Heart left ventricle (tissue), 16 donors: ENCODE results near the gene ZNF222. TPM values are rescaled to one million over a fixed set of nuclear protein-coding genes. Genes with fewer than 3 reads are reported as not detected.

Experiments used
- ATAC-seq, 4 donors: fragments of 200-7000 bp; cut with Tn5 transposase; one replicate each; pipeline ENCODE4 v1.9.1; 2020 to 2022; ENCODE audit warnings: moderate library complexity in 4 of 4, mild to moderate bottlenecking in 3 of 4, moderate number of reproducible peaks in 1 of 4
- DNase-seq, 5 donors: peaks; one replicate each; pipeline ENCODE4 v3.0.0-alpha.2; 2020
- H3K27ac ChIP-seq, 12 donors: fragments of 200-600 bp; sonication (generic) in 4 of 12; one replicate each; pipeline versions ENCODE4 v1.5.0 to v1.8.0; 2016 to 2022; ENCODE audit warnings: mild to moderate bottlenecking in 2 of 12
- H3K27me3 ChIP-seq, 9 donors: fragments of 200-600 bp; sonication (generic) in 2 of 9; one replicate each; pipeline versions ENCODE4 v1.5.1 to v1.8.0; 2016 to 2022; ENCODE audit warnings: mild to moderate bottlenecking in 3 of 9
- H3K36me3 ChIP-seq, 9 donors: fragments of 200-600 bp; sonication (generic) in 2 of 9; one replicate each; pipeline versions ENCODE4 v1.5.0 to v1.8.0; 2018 to 2022; ENCODE audit warnings: mild to moderate bottlenecking in 2 of 9
- H3K4me1 ChIP-seq, 12 donors: fragments of 200-600 bp; sonication (generic) in 4 of 12; one replicate each; pipeline versions ENCODE4 v1.5.0 to v1.8.0; 2016 to 2022; ENCODE audit warnings: mild to moderate bottlenecking in 3 of 12
- H3K4me3 ChIP-seq, 12 donors: fragments of 200-600 bp; sonication (generic) in 4 of 12; one replicate each; pipeline versions ENCODE4 v1.5.0 to v1.8.0; 2017 to 2022; ENCODE audit warnings: mild to moderate bottlenecking in 9 of 12, moderate library complexity in 4 of 12
- H3K9me3 ChIP-seq, 12 donors: fragments of 200-600 bp; sonication (generic) in 4 of 12; one replicate each; pipeline versions ENCODE4 v1.5.0 to v1.8.0; 2016 to 2022; ENCODE audit warnings: mild to moderate bottlenecking in 1 of 12
- POLR2A ChIP-seq, 2 donors: fragments of 450-650 bp; IDR thresholded peaks; one replicate each; pipeline ENCODE4 v1.6.1; 2017; ENCODE audit warnings: antibody characterized with exemption in 2 of 2, mild to moderate bottlenecking in 2 of 2, moderate library complexity in 2 of 2
- WGBS, 4 donors: extraction: QIAGEN DNeasy Blood & Tissue Kit in 2 of 4; methylation state at CpG; one replicate each; pipeline versions ENCODE4 v1.1.5 to v1.1.7; 2013 to 2018; 5-methylcytosine and 5-hydroxymethylcytosine counted together
- intact Hi-C, 10 donors: fragments of 100-400 bp; cut with DNase I; formaldehyde crosslinking; loops; one replicate each; pipeline versions ENCODE4 v1.11.1 to v1.14.2; 2022
- polyA plus RNA-seq, 2 donors: library from polyadenylated mRNA; stranded (reverse); fragments of 200-250 nt; gene quantifications; one replicate each; pipeline ENCODE4 v1.2.3, GENCODE V29; 2013
- total RNA-seq, 9 donors: library from RNA; depleted of rRNA in 2 of 9; stranded (reverse); fragments of >200 nt in 2 of 9; fragmentation: NEBNext Ultra II Directional in 3 of 9; extraction: Animal tissue kit (Norgen Biotek cat#: 25700) in 3 of 9; gene quantifications; one replicate each; pipeline versions ENCODE4 v1.1.0 to v1.2.4, GENCODE V29; 2016 to 2023
- TF ChIP-seq, protein P1 (sequence below), 12 donors: fragments of 200-600 bp; sonication (generic) in 4 of 12; IDR thresholded peaks; one replicate each; pipeline versions ENCODE4 v1.5.0 to v1.8.0; 2018 to 2022; ENCODE audit warnings: antibody characterized with exemption in 12 of 12, mild to moderate bottlenecking in 5 of 12
- donor health status: ischemic (EF 13 %, LVEDD 7.1; RV severe dilation, severe dysfunction).
- donor health status: healthy with polysubstance abuse.
- donor health status: DM: no; HTN: yes; CAD: no.
- donor health status: DM: no; HTN: no; CAD: no.
- donor health status: ischemic (EF 25% LVEDD 6.9; RV normal size, moderate dysfunction).
- donor health status: ischemic (EF 25% LVEDD 5.7; RV mildly dilated, moderate dysfunction).
- donor health status: healthy.
- donor health status: DM: yes; HTN: yes; CAD: no.
- donor health status: ischemic (EF 35%, LVEDD 5.7; RV mildly dilated, moderate dysfunction).
- donor health status: nonischemic (EF 11% LVEDD 7.7; RV severe dilation, severe dysfunction).
- donor health status: DM: yes; HTN: yes; CAD: no.
- donor health status: PGD.
- donor health status: ischemic (EF 29% LVEDD 5.4; RV normal size, mild dysfunction).
- donor health status: nonischemic (EF 23%, LVEDD 6.1; RV moderate dilation, normal function).

The ZNF222 gene
- total and polyA plus RNA-seq, 11 donors = 2.1 to 7.7 (median 3.9) TPM

GRCh38 chr19:43983912-43984686 is 41.1 kb upstream of the ZNF222 start, which contains the start of gene ZNF155:
Gene ZNF155 (plus strand): TSS chr19:43984188. CDS start chr19:43988544, 4,356 bp downstream.
- 0 to 1% (median 0%) methylated on average over 30 to 40 of the region's 40 CpGs for WGBS, 4 donors
- Histone ChIP-seq H3K4me1 (peaks cover 0 to 15% (median 7%) of the 10 kb centered on the region in 12 donors), H3K4me3 (peak within 1 kb of the TSS; percentile 51 to 89 (median 72)), H3K36me3 (peaks cover 0 to 18% (median 8%) of the 10 kb centered on the region in 9 donors), H3K27me3 (no peaks in the 10 kb centered on the region), H3K27ac (peak within 1 kb of the TSS in 11 of 12 donors; percentile 63 to 91 (median 76)), H3K9me3 (peaks cover 0 to 38% (median 14%) of the 10 kb centered on the region in 12 donors)
- DNase-seq (peak; percentile 92 to 97 (median 96)), ATAC-seq (peak; percentile 99 to 100 (median 100))
- TF ChIP-seq, protein P1, sequence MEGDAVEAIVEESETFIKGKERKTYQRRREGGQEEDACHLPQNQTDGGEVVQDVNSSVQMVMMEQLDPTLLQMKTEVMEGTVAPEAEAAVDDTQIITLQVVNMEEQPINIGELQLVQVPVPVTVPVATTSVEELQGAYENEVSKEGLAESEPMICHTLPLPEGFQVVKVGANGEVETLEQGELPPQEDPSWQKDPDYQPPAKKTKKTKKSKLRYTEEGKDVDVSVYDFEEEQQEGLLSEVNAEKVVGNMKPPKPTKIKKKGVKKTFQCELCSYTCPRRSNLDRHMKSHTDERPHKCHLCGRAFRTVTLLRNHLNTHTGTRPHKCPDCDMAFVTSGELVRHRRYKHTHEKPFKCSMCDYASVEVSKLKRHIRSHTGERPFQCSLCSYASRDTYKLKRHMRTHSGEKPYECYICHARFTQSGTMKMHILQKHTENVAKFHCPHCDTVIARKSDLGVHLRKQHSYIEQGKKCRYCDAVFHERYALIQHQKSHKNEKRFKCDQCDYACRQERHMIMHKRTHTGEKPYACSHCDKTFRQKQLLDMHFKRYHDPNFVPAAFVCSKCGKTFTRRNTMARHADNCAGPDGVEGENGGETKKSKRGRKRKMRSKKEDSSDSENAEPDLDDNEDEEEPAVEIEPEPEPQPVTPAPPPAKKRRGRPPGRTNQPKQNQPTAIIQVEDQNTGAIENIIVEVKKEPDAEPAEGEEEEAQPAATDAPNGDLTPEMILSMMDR (IDR thresholded peaks at IDR 0.05) = no peak
- no peak for TF ChIP-seq POLR2A (IDR thresholded peaks at IDR 0.05)
- intact Hi-C loops = loop anchor here in 6 of 10 donors (1.0 to 10.0 kb wide), 7 partner anchors 18 to 181 kb away; partner anchors contain the start of genes ZNF230 (in 6 of the 6), ZNF221 (in 2 of the 6), ZNF45 (in 2 of the 6) and ZNF225 (in 1 of the 6)

DNA sequence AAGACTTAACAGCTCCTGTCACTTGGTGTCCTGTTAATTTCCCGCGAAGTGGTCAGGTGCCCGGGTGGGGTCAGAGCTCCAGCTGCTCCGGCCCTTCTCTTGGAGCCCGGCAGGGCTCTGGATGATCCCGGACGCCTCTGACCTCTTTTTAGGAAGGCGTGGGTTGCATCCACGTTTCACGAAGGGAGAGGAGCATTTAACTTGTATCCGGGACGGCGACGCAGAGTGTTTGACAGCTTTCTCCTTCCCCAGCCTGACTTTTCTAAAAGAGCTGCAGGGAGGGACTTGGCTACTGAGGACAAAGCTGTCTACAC is 40.5 kb upstream of the ZNF222 start:
- peak overlapping the region; percentile 51 to 89 (median 72) for H3K4me3 ChIP-seq
- intact Hi-C loops = loop anchor here in 6 of 10 donors (1.0 to 10.0 kb wide), 7 partner anchors 18 to 180 kb away; partner anchors contain the start of genes ZNF230 (in 6 of the 6), ZNF45 (in 2 of the 6), ZNF221 (in 1 of the 6) and ZNF225 (in 1 of the 6)
- peak in 4 of 5 donors; percentile 20 to 42 (median 26) for DNase-seq
- 0 to 5% (median 1%) methylated on average over 11 to 14 of the region's 14 CpGs for WGBS, 4 donors
- peaks cover 0 to 23% (median 14%) of the 10 kb centered on the region in 9 donors for H3K36me3 ChIP-seq
- peak; percentile 37 to 70 (median 50) for ATAC-seq
- H3K9me3 ChIP-seq = peaks cover 0 to 33% (median 12%) of the 10 kb centered on the region in 12 donors
- H3K27ac ChIP-seq = peak overlapping the region in 11 of 12 donors; percentile 63 to 91 (median 76)
- TF ChIP-seq, protein P1 (IDR thresholded peaks at IDR 0.05) = no peak
- TF ChIP-seq POLR2A (IDR thresholded peaks at IDR 0.05) = no peak
- H3K4me1 ChIP-seq = peaks cover 0 to 15% (median 7%) of the 10 kb centered on the region in 12 donors
- H3K27me3 ChIP-seq = no peaks in the 10 kb centered on the region

- intact Hi-C loops = no loop called here
- Histone ChIP-seq H3K9me3 (peaks cover 0 to 26% (median 0%) of the 10 kb centered on the region in 12 donors), H3K27me3 (no peaks in the 10 kb centered on the region), H3K4me3 (no peak overlapping the region), H3K27ac (no peak overlapping the region), H3K36me3 (peaks cover 0 to 52% (median 43%) of the 10 kb centered on the region in 9 donors), H3K4me1 (peaks cover 0 to 6% (median 2%) of the 10 kb centered on the region in 12 donors)
- DNase-seq = peak in 3 of 5 donors; percentile 30 to 39 (median 30)
- 83 to 88% (median 86%) methylated on average over 10 of the region's 10 CpGs for WGBS, 4 donors
- ATAC-seq = peak in 1 of 4 donors; percentile 8
- TF ChIP-seq, protein P1 (IDR thresholded peaks at IDR 0.05) = no peak
- no peak for TF ChIP-seq POLR2A (IDR thresholded peaks at IDR 0.05)
These were observed 27.4 kb upstream of the ZNF222 start for GRCh38 chr19:43997631-43998290.
